Tibial artery (tissue), 4 donors: ENCODE results near the gene YPEL1.

ENCODE experiments used
- DNase-seq, 2 donors: peaks; one replicate each; pipeline ENCODE4 v3.0.0-alpha.2; 2019
- H3K27ac ChIP-seq, 2 donors: fragments of 200-600 bp; sonication (generic) in 1 of 2; 1 replicate in 1 of 2; 2 replicates in 1 of 2; pipeline ENCODE4 v1.5.1; 2018 to 2019; ENCODE audit warnings: mild to moderate bottlenecking in 1 of 2
- H3K27me3 ChIP-seq, 2 donors: fragments of 200-600 bp; sonication (generic) in 1 of 2; one replicate each; pipeline versions ENCODE4 v1.5.1 to v1.6.0; 2016 to 2019
- H3K36me3 ChIP-seq, 3 donors: fragments of 200-600 bp; sonication (generic) in 2 of 3; one replicate each; pipeline ENCODE4 v1.5.1; 2016 to 2019; ENCODE audit warnings: mild to moderate bottlenecking in 2 of 3
- H3K4me1 ChIP-seq, 4 donors: fragments of 200-600 bp; sonication (generic) in 2 of 4; 1 replicate in 3 of 4; 2 replicates in 1 of 4; pipeline ENCODE4 v1.5.1; 2016 to 2019
- H3K4me3 ChIP-seq, 2 donors: fragments of 200-600 bp; sonication (generic) in 1 of 2; 1 replicate in 1 of 2; 2 replicates in 1 of 2; pipeline ENCODE4 v1.5.1; 2018 to 2019; ENCODE audit warnings: mild to moderate bottlenecking in 2 of 2
- H3K9me3 ChIP-seq, 3 donors: fragments of 200-600 bp; sonication (generic) in 1 of 3; one replicate each; pipeline ENCODE4 v1.5.1; 2016 to 2019
- intact Hi-C: fragments of 100-400 bp; cut with DNase I; formaldehyde crosslinking; loops from one replicate; pipeline ENCODE4 v1.15.0; 2023; ENCODE audit warnings: low total_unique reads
- TF ChIP-seq, protein P1 (sequence below), 2 experiments: fragments of 200-600 bp in 1 of 2; fragments of 450-650 bp in 1 of 2; IDR thresholded peaks; one replicate each; pipeline ENCODE4 v1.5.1; 2017 to 2019; ENCODE audit warnings: antibody characterized with exemption in 2 of 2, mild to moderate bottlenecking in 1 of 2, moderate library complexity in 1 of 2

The YPEL1 gene

DNA sequence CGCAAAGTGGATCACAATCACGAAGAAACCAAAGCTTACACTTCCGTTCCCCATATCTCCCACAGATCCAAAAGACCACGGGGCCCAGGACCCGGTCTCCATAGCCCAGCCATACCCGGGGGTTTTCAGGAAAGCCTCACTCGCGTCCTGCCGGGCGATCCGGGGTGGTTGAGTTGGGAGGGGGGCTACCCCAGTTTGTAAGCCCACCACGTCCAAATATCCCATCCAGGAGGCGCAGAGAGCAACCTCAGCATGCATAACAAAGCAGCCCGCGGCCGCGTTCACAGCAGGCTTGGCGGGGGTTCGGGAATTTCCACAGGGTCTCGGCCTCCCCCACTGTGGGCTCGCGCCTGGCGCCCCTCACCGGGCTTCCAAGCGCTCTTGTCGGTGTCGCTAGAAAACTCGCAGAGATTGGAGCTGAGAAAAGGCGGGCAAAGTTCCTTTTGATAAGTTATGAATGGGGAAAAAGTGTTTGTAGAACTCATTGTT is 84.0 kb downstream of the YPEL1 start:
- Histone ChIP-seq H3K27ac (no peak overlapping the region), H3K4me3 (peak overlapping the region; percentile 57 to 71)
- intact Hi-C loops, result no loop called here

GRCh38 chr22:21650823-21651520 is 84.6 kb downstream of the YPEL1 start:
- H3K27ac ChIP-seq, result no peak overlapping the region
- no peak for DNase-seq
- H3K4me1 ChIP-seq, result peaks cover 0 to 24% (median 15%) of the 10 kb centered on the region in 4 donors
- TF ChIP-seq, protein P1, sequence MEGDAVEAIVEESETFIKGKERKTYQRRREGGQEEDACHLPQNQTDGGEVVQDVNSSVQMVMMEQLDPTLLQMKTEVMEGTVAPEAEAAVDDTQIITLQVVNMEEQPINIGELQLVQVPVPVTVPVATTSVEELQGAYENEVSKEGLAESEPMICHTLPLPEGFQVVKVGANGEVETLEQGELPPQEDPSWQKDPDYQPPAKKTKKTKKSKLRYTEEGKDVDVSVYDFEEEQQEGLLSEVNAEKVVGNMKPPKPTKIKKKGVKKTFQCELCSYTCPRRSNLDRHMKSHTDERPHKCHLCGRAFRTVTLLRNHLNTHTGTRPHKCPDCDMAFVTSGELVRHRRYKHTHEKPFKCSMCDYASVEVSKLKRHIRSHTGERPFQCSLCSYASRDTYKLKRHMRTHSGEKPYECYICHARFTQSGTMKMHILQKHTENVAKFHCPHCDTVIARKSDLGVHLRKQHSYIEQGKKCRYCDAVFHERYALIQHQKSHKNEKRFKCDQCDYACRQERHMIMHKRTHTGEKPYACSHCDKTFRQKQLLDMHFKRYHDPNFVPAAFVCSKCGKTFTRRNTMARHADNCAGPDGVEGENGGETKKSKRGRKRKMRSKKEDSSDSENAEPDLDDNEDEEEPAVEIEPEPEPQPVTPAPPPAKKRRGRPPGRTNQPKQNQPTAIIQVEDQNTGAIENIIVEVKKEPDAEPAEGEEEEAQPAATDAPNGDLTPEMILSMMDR (IDR thresholded peaks at IDR 0.05), result no peak
- peaks cover 0 to 15% of the 10 kb centered on the region in 2 donors for H3K27me3 ChIP-seq
- peak overlapping the region in 1 of 2 donors; percentile 71 for H3K4me3 ChIP-seq
- intact Hi-C loops, result no loop called here
- peaks cover 0 to 3% (median 0%) of the 10 kb centered on the region in 3 donors for H3K36me3 ChIP-seq
- H3K9me3 ChIP-seq, result no peaks in the 10 kb centered on the region

More for the DNA sequence above, 84.0 kb downstream of the YPEL1 start:
- H3K4me1 ChIP-seq, result peaks cover 0 to 20% (median 15%) of the 10 kb centered on the region in 4 donors
- DNase-seq, result no peak
- H3K27me3 ChIP-seq, result peaks cover 0 to 20% of the 10 kb centered on the region in 2 donors
- no peaks in the 10 kb centered on the region for H3K36me3 ChIP-seq
- TF ChIP-seq, protein P1 (IDR thresholded peaks at IDR 0.05), result no peak
- no peaks in the 10 kb centered on the region for H3K9me3 ChIP-seq

DNA sequence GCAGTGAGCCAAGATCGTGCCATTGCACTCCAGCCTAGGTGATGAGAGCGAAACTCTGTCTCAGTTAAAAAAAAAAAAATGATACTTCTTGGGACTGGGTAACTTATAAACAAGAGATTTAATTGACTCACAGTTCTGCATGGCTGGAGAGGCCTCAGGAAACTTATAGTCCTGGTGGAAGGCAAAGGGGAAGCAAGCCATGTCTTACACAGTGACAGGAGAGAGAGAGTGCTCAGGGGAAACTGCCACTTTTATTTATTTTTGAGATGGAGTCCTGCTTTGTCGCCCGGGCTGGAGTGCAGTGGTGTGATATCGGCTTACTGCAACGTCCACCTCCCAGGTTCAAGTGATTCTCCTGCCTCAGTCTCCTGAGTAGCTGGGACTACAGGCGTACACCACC is 85.3 kb downstream of the YPEL1 start:
- intact Hi-C loops, result no loop called here
- peaks cover 0 to 5% (median 3%) of the 10 kb centered on the region in 3 donors for H3K36me3 ChIP-seq
- TF ChIP-seq, protein P1 (IDR thresholded peaks at IDR 0.05), result no peak
- no peak overlapping the region for H3K27ac ChIP-seq
- DNase-seq, result no peak
- H3K9me3 ChIP-seq, result no peaks in the 10 kb centered on the region
- peaks cover 0 to 24% (median 15%) of the 10 kb centered on the region in 4 donors for H3K4me1 ChIP-seq
- no peak overlapping the region for H3K4me3 ChIP-seq
- H3K27me3 ChIP-seq, result peaks cover 0 to 12% of the 10 kb centered on the region in 2 donors
